ENCODE results near the gene IMMP2L. TPM values are rescaled to one million over a fixed set of nuclear protein-coding genes. Genes with fewer than 3 reads are reported as not detected.

The IMMP2L gene
- total RNA-seq, 1 donor from 2014 or later: 35.5 TPM

GRCh38 chr7:111006691-111007090, 555.6 kb downstream of the IMMP2L start:
- DNase-seq (ENCODE audit: low spot score): no peak

DNA sequence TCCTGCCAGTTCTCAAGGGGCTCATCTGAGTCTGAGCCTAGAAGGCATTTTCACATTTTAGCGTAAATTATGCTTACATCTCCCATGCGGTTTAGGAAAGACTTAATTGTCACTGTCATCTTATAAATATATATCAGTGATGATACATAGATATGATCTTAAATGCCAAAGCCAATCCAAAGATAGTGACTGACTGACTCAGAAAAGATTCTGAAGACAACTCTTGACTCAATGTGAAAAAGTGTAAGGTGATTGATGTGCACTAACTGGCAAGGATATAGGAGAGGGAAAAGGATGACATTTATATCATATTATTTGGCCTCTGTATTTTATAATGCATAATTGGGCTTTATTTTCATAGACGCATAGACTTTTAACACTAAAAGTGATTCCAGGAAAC, 556.3 kb downstream of the IMMP2L start:
- DNase-seq (ENCODE audit: low spot score): no peak

DNA sequence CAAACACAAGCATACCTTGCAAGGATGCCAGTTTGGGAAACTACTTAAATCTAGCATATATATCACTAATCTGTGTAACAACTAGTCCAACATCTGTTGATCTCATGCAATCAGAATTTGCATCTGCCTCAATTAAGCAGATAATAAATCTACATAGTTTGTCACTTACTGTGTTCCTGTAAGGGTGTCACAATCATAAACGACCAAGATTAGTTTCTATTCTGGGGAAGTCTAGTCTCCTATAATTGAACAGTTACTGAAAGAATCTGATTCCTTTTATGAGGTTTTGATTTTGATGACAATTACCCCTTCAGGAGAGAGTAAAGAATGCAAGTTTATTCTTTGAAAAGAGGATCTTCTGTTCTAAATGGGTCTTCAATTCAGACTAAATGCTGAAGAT, 556.8 kb downstream of the IMMP2L start:
- no peak for DNase-seq (ENCODE audit: low spot score)

DNA sequence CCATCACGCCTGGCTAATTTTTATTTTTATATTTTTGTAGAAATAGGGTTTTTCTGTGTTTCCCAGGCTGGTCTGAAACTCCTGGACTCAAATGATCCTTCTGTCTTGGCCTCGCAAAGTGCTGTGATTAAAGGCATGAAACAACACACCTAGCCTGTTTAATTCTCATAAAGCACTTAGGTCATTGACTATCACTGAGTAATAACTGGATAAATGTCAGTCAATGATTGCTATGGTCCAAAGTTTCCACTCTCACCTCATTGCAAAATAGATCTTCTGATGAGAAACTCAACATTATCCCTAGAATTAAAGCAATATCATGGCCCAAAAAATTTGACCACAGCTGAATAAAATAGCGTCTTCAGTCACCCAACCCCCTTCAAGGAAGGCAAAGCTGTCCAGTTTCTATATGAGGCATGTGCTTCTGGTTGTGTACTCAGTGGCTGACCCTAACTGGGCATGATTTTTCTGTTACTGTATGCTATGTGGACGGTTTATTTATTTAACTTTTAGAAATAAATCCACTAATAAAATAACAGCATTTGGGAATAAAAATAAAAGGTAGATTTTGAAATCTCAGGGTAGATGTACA, 557.9 kb downstream of the IMMP2L start:
- DNase-seq (ENCODE audit: low spot score): no peak

GRCh38 chr7:111003883-111004282, 558.4 kb downstream of the IMMP2L start:
- DNase-seq (ENCODE audit: low spot score): no peak

GRCh38 chr7:110994028-110994967, 568.0 kb downstream of the IMMP2L start:
- DNase-seq (ENCODE audit: low spot score): no peak

DNA sequence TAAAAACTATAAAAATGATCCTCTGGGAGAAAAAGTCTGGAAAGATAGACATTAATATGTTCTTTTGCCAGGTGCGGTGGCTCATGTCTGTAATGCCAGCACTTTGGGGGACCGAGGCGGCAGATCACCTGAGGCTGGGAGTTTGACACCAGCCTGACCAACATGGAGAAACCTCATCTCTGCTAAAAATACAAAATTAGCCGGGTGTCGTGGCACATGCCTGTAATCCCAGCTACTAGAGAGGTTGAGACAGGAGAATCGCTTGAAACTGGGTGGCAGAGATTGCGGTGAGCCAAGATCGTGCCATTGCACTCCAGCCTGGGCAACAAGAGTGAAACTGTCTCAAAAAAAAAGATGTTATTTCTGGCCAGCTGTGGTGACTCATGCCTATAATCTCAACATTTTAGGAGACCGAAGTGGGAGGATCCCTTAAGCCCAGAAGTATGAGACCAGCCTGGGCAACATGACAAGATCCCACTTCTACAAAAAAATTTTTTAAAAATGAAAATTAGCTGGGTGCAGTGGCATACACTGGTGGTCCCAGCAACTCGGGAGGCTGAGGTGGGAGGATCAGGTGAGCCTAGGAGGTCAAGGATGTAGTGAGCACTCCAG, 573.3 kb downstream of the IMMP2L start:
- DNase-seq (ENCODE audit: low spot score): no peak

DNA sequence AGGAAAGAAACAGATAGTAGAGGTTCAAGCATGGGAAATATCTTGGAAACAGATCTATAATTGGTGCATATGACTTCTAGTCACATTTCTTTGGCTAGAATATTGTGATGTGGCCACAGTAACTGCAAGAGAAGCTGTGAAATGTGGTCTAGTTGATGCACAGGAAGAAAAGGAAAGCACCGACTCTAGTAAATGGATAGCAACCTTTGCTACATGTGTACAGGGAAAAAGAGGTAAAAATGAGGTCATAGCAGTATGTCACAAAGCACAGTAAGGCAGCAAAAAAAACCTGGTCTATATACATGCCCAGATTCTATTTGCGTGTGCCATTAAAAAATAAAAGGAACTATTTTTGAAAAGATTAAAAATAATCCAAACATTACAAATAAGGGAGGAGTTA, 573.9 kb downstream of the IMMP2L start:
- no peak for DNase-seq (ENCODE audit: low spot score)

DNA sequence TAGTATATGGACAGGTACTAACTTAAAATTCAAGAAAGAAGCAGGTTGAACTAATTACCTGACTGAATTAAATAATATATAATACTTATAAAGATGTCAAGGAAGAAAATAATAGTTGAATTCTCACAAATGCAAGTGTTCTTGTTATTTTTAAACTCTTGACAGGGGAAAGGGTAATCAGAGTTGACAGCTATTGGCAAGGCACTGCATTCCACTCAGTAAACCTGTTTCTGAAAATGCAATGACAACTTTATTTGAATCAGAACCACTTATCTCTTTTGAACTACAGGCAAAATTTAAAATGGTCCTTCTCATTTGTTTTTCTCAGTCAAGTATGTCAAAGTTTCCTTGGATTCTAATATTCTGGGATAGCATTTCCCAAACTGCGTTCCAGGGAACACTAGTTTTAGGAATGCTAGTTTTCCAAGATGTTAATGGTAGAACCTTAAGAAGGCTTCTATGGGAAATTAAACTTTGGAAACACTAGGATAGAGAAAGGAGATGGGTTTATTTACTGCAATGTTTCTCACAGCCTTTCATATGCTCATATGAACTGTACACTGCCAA, 575.1 kb downstream of the IMMP2L start:
- DNase-seq (ENCODE audit: low spot score): no peak

DNA sequence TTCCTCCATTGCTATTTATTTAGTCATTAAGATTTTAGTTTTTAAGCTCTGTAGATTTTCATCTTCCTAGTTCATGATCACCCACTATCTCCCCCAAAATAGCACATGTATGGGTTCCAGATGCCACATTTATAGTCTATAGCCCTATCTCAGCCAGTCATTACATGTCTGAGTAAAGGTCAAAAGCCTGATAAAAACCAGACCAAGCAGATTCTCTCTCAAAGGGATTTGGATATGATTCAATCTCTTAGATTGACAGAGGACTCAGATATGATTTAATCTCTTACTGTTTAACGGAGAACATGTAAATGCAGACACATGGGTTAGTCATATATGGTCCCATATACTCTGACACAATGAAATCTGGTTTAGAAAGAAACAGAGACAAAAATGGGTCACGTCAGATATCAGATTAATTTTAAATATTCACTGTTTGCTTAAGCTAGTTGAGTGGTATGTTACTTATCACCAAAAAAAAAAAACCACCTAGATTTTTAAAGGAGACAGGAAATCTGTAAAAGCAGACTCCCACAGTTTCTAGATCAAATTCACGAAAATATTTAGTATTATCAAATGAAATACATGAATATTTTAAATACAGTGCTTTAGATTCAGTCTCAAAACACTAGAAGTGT, 578.4 kb downstream of the IMMP2L start:
- DNase-seq (ENCODE audit: low spot score): no peak

DNA sequence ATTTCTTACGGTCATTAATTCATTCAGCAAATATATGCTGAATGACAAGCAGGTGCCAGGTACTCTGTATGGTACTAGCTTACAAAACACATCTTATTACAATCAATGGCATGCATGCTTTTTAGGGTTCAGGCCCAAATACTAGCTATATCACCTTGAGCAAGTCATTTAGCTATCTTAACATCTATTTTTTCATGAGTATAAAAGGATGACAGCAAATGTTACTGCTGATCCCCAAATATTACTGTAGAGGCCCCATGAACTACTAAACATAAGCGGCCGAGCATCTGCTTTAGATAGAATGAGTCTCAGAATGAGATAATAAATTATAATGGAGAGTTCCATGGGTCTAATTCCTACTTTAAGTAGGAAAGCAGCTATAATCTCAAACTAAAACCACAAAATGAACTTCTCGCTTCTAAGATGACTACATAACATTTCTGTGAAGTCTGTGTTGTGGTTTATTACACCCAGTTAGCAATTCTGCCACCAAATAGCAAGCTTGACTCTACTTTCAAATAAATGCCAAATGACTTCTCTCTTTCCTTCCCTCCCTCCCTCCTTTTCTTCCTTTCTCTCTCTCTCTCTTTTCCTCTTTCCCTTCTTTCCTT, 585.1 kb downstream of the IMMP2L start:
- no peak for DNase-seq (ENCODE audit: low spot score)

GRCh38 chr7:110975486-110975885, 586.8 kb downstream of the IMMP2L start:
- no peak for DNase-seq (ENCODE audit: low spot score)

DNA sequence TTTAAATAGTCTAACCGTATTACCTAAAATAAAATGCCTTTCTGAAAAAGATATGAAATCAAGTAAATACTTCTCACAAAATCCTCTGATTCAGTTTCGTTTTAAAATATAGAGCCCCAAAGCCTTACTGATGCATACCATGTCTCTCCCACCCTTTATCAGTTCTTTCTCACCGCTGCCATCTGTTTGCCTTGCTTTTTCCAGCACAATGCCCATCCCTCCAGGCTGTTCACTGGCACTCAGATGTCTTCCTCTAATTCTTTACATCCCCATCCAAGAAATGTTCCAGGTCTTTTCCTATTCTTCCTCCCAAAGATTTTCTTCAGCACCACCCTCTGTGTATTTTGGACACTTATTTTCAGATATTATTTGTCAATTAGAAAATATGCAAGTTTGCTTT, 587.9 kb downstream of the IMMP2L start:
- no peak for DNase-seq (ENCODE audit: low spot score)

DNA sequence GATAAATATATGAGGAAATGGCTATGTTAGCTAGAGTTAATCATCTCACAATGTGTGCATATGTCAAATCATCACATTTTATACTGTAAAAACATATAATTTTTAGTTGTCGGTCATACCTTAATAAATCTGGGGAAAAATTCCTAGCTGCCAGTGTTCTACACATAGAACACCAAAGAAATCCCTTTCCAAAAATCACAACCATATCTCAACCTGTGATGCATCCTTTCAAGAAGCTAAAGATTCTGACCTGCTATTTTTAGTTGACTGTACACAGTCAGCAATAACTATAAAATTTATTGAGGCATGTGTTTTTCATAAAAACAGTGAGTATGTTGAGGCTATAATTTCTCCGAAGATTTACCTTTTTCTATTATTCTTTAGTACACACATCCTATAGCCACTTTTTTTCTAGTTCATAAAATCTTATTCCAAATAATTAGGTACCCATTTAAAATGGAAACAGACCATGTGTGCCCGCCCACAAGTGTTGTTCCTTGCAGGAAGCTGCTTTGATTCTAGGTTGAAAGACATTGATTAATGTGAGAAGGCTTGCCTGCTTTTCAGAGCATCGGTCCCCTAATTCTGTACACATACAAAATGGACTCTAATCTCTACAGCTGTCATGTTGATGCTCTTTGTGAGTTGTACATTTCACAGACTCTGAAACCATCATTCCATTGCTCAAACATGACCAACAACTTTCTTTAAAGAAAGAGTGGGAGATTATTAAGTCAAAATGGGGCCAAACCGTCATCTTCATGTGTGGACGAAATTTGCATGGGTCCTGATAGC, 588.9 kb downstream of the IMMP2L start:
- no peak for DNase-seq (ENCODE audit: low spot score)

GRCh38 chr7:110964775-110965174, 597.5 kb downstream of the IMMP2L start:
- DNase-seq (ENCODE audit: low spot score): no peak

DNA sequence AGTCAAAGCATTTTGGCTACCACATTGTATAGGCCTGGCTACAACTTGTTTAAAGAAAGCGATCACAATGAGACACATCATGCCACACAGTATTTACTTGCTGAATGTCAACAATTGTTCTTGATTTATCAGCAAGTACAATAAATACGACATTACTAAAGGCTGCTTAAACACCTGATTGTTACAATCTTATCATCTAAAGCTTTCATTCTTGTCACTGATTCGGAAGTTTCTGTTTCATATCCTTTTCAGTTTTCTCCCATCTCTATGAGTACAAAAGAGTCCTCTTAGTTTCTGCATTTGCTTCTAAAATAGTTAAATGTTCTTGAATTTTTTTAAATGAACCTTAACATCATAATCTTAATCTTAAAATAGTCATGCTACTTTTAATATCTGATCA, 599.5 kb downstream of the IMMP2L start:
- no peak for DNase-seq (ENCODE audit: low spot score)

DNA sequence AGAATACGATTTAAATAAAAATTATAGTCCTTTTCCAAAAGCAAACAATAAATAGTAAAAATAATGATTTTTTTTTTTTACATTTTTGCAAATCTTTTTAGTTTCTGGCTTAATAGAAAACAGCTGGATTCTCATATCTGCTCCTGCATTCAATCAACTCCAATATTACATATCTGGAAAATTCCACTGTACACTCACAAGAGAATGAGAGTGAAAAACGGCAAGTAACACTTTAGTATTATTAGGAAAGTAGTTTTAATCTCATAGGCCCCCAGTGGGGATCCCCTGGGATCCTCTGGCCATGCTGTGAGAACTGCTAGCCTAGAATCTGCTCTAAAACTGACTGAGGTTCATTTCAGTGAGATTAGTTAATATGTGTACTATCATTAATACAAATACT, 599.9 kb downstream of the IMMP2L start:
- no peak for DNase-seq (ENCODE audit: low spot score)

GRCh38 chr7:110960811-110961210, 601.5 kb downstream of the IMMP2L start:
- no peak for DNase-seq (ENCODE audit: low spot score)

DNA sequence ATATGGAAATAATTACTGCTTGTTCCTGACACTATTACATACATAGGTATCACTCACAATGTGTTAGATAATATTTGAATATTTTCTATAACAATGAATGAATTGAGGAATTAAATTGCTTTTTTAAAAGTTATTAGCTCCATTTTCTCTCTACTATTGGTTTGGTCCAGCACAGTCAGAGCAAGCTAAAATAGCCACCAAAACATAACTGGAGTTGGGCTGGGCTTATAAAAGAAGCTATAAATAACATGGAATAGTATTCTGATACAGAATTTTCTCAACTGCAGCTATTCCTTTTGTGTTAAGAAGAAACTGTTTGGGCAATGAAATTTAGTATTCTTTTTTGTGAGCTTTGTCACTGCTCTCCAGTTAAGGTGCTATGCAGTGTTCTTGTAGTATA, 614.0 kb downstream of the IMMP2L start:
- DNase-seq (ENCODE audit: low spot score): no peak

- DNase-seq (ENCODE audit: low spot score): no peak
These were observed 614.9 kb downstream of the IMMP2L start for GRCh38 chr7:110947408-110947807.

All from mesenteric fat pad (tissue), 1 donor.